Stomach (tissue), 9 donors: ENCODE results near the gene DIPK1B. TPM values are rescaled to one million over a fixed set of nuclear protein-coding genes. Genes with fewer than 3 reads are reported as not detected.

Experiments
- DNase-seq, 2 donors: peaks; one replicate each; pipeline versions ENCODE4 v3.0.0 to v3.0.0-alpha.2; 2013 to 2019
- H3K27ac ChIP-seq, 5 donors: fragments of 200-600 bp in 4 of 5; sonication (generic) in 4 of 5; one replicate each; pipeline ENCODE4 v1.5.1; 2013 to 2019; ENCODE audit warnings: mild to moderate bottlenecking in 1 of 5, moderate library complexity in 1 of 5
- H3K27me3 ChIP-seq, 3 donors: fragments of 200-600 bp; sonication (generic); one replicate each; pipeline ENCODE4 v1.5.1; 2017 to 2019; ENCODE audit warnings: mixed run types in 1 of 3
- H3K36me3 ChIP-seq, 4 donors: fragments of 200-600 bp; sonication (generic); 1 replicate in 3 of 4; 2 replicates in 1 of 4; pipeline ENCODE4 v1.5.1; 2016 to 2019
- H3K4me1 ChIP-seq, 4 donors: fragments of 200-600 bp; sonication (generic); one replicate each; pipeline ENCODE4 v1.5.1; 2016 to 2019
- H3K4me3 ChIP-seq, 4 donors: fragments of 200-600 bp; sonication (generic) in 3 of 4; one replicate each; pipeline ENCODE4 v1.5.1; 2016 to 2019; ENCODE audit warnings: mild to moderate bottlenecking in 1 of 4
- H3K9me3 ChIP-seq, 4 donors: fragments of 200-600 bp; sonication (generic); one replicate each; pipeline ENCODE4 v1.5.1; 2016 to 2019
- EP300 ChIP-seq: sonication (generic); formaldehyde crosslinking; IDR thresholded peaks from one replicate; pipeline ENCODE4 v1.6.1; 2017; ENCODE audit warnings: antibody characterized with exemption
- POLR2A ChIP-seq, 4 donors: fragments of 450-650 bp; IDR thresholded peaks; one replicate each; pipeline ENCODE4 v1.6.1; 2016; ENCODE audit warnings: antibody characterized with exemption in 4 of 4, control low read depth in 2 of 4, mild to moderate bottlenecking in 1 of 4, moderate library complexity in 1 of 4
- POLR2AphosphoS5 ChIP-seq, 3 donors: sonication (generic); formaldehyde crosslinking; IDR thresholded peaks; one replicate each; pipeline ENCODE4 v1.6.1; 2016; ENCODE audit warnings: antibody characterized with exemption in 3 of 3
- whole genome bisulfite sequencing, 5 donors: extraction: QIAGEN DNeasy Blood & Tissue Kit in 3 of 5; methylation state at CpG; one replicate each; pipeline versions ENCODE4 v1.1.5 to v1.1.7; 2013 to 2018; 5-methylcytosine and 5-hydroxymethylcytosine counted together
- intact Hi-C: fragments of 100-400 bp; cut with DNase I; formaldehyde crosslinking; loops from one replicate; pipeline ENCODE4 v1.15.1; 2023; ENCODE audit warnings: low total_unique reads
- polyA plus RNA-seq, 3 donors: library from polyadenylated mRNA; stranded (reverse); fragments of 200-250 nt; gene quantifications; one replicate each; pipeline ENCODE4 v1.2.3, GENCODE V29; 2013
- total RNA-seq, 5 donors: library from RNA; depleted of rRNA; stranded (reverse); fragments of >200 nt; gene quantifications; one replicate each; pipeline versions ENCODE4 v1.1.0 to v1.2.3, GENCODE V29; 2014 to 2016
- TF ChIP-seq, protein P1 (sequence below), 7 experiments: fragments of 450-650 bp in 4 of 7; fragments of 200-600 bp in 3 of 7; sonication (generic) in 3 of 7; IDR thresholded peaks; one replicate each; pipeline ENCODE4 v1.5.1; 2016 to 2019; ENCODE audit warnings: antibody characterized with exemption in 7 of 7, control low read depth in 2 of 7, mild to moderate bottlenecking in 1 of 7
- donor health status: healthy with polysubstance abuse.
- donor health status: Bipolar disorder and iron deficiency.
- donor health status: healthy.

The DIPK1B gene
- total and polyA plus RNA-seq, 8 donors: 0.45 to 10.4 (median 4.0) TPM; not detected in 1

DNA sequence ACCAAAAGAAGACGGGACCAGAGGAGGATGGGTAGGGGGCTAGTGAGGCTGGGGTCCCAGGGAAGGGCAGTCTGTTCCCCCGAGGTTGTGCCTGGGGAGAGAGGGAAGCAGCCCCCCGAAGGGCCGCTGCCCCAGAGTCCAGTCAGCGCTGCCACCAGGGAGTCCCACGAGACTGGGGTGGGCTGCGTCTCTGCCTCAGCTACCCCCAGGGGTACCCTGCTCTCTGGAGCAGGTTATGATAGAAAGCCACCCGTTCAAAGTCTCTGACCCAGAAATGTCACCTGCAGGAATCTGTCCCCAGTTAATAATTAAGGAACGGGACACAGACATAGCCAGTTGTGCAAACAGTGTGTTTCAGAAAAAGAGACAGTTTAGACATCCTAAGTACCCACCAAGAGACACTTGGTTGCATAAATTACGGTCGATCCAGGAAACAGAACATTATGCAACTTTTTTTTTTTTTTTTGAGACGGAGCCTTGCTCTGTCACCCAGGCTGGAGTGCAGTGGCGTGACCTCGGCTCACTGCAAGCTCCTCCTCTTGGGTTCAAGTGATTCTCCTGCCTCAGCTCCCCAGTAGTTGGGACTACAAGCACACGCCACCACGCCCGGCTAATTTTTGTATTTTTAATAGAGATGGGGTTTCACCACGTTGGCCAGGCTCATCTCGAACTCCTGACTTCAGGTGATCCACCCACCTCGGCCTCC lies 14.4 kb upstream of the DIPK1B start:
- intact Hi-C loops: no loop called here
- Histone ChIP-seq H3K4me3 (no peak overlapping the region), H3K27ac (peak overlapping the region in 1 of 5 donors; percentile 46), H3K9me3 (no peaks in the 10 kb centered on the region), H3K27me3 (peaks cover 0 to 32% (median 4%) of the 10 kb centered on the region in 3 donors), H3K4me1 (peaks cover 48 to 59% (median 55%) of the 10 kb centered on the region in 4 donors), H3K36me3 (no peaks in the 10 kb centered on the region)
- DNase-seq: no peak
- TF ChIP-seq, protein P1, sequence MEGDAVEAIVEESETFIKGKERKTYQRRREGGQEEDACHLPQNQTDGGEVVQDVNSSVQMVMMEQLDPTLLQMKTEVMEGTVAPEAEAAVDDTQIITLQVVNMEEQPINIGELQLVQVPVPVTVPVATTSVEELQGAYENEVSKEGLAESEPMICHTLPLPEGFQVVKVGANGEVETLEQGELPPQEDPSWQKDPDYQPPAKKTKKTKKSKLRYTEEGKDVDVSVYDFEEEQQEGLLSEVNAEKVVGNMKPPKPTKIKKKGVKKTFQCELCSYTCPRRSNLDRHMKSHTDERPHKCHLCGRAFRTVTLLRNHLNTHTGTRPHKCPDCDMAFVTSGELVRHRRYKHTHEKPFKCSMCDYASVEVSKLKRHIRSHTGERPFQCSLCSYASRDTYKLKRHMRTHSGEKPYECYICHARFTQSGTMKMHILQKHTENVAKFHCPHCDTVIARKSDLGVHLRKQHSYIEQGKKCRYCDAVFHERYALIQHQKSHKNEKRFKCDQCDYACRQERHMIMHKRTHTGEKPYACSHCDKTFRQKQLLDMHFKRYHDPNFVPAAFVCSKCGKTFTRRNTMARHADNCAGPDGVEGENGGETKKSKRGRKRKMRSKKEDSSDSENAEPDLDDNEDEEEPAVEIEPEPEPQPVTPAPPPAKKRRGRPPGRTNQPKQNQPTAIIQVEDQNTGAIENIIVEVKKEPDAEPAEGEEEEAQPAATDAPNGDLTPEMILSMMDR (IDR thresholded peaks at IDR 0.05): no peak
- no peak for TF ChIP-seq POLR2AphosphoS5 (IDR thresholded peaks at IDR 0.05)
- TF ChIP-seq EP300: no peak
- TF ChIP-seq POLR2A (IDR thresholded peaks at IDR 0.05): no peak
- 54 to 65% (median 59%) methylated on average over 19 to 20 of the region's 20 CpGs for WGBS, 5 donors

DNA sequence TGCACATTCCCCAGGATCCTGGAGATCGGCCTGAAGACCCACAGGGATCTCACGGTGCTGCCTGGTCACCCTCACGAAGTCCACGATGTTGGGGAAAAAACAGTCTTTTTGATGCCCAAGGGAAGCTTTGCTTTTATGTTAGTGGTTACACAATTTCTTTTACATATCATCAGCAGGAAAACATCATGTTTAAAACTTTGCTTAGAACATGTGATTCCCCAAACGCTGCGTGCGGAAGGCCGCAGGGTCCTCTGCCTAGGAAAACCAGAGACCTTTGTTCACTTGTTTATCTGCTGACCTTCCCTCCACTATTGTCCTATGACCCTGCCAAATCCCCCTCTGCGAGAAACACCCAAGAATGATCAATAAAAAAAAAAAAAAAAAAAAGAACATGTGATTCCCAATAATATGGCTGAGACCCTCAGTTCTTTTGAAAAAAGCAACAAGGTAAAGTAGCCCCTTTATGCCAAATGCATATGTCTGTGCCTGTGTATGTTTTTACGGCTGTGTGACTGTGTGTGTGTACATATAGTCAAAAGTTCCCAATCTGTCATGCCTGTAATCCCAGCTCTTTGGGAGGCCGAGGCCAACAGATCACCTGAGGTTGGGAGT lies 13.6 kb upstream of the DIPK1B start:
- Histone ChIP-seq H3K36me3 (no peaks in the 10 kb centered on the region), H3K27ac (no peak overlapping the region), H3K9me3 (no peaks in the 10 kb centered on the region), H3K4me1 (peaks cover 41 to 52% (median 47%) of the 10 kb centered on the region in 4 donors), H3K4me3 (no peak overlapping the region), H3K27me3 (peaks cover 0 to 32% (median 4%) of the 10 kb centered on the region in 3 donors)
- intact Hi-C loops: no loop called here
- WGBS, 5 donors: 86 to 92% (median 88%) methylated on average over 10 to 11 of the region's 11 CpGs
- TF ChIP-seq POLR2AphosphoS5 (IDR thresholded peaks at IDR 0.05): no peak
- TF ChIP-seq POLR2A (IDR thresholded peaks at IDR 0.05): no peak
- TF ChIP-seq EP300: no peak
- TF ChIP-seq, protein P1 (IDR thresholded peaks at IDR 0.05): no peak
- no peak for DNase-seq

DNA sequence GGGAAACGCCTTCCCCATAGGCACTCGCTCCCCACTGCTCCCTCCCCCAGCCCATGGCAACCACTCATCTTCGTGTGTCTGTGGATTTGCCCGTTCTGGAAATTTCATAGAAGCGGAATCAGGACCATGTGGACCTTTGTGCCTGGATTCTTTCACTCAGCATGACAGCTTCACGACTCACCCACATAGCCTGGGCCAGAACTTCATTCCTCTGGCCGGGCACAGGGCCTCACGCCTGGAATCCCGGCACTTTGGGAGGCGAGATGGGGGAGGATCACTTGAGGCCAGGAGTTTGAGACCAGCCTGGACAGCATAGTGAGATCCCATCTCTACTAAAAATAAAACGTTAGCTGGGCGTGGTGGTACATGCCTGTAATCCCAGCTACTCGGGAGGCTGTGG lies 12.1 kb upstream of the DIPK1B start:
- WGBS, 5 donors: 64 to 84% (median 72%) methylated on average over 13 of the region's 13 CpGs

DNA sequence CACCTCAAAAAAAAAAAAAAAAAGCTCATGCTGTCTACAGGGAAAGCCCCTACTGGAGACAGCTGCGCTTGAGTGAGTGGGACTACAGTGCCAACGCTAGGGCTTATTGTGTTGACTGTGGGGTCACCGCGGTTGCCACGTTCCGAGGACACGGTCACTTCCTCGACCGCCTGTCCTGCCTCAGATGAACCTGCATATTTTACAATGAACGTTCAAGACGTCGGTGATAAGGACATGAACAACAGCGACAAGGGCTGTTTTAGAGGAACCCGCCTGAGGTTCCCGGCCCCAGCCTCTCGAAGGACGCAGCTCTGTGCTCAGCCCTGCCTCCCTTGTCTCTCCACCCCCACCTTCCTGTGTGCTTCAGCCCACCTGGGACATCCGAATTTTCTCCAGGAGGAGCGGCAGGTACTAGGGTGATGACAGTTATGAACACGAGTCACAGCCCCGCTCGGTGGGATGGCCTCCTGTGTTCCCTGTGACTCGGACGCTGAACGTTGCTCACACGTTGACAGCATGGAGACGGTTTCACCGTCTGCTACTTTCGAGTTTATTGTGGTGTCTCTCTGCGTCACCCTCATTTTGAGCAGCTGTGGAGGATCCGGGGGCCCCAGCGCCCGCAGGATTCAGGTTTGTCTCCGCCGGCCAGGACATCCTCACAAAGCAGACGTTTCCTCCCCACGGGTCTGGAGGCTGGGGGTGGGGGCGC lies 11.3 kb upstream of the DIPK1B start:
- Histone ChIP-seq H3K27me3 (peaks cover 0 to 32% (median 4%) of the 10 kb centered on the region in 3 donors), H3K4me1 (peaks cover 22 to 28% (median 25%) of the 10 kb centered on the region in 4 donors), H3K4me3 (peak overlapping the region in 1 of 4 donors; percentile 5), H3K9me3 (no peaks in the 10 kb centered on the region), H3K36me3 (no peaks in the 10 kb centered on the region), H3K27ac (no peak overlapping the region)
- intact Hi-C loops: no loop called here
- TF ChIP-seq POLR2A (IDR thresholded peaks at IDR 0.05) (no peak), POLR2AphosphoS5 (IDR thresholded peaks at IDR 0.05) (no peak), EP300 (no peak)
- TF ChIP-seq, protein P1 (IDR thresholded peaks at IDR 0.05): no peak
- WGBS, 5 donors: 15 to 33% (median 28%) methylated on average over 38 of the region's 38 CpGs
- peak in 1 of 2 donors; percentile 62 for DNase-seq

More for the DNA sequence above, 12.1 kb upstream of the DIPK1B start:
- no peak for DNase-seq
- TF ChIP-seq, protein P1 (IDR thresholded peaks at IDR 0.05): no peak
- peak in 1 of 3 donors; percentile 30 for TF ChIP-seq POLR2AphosphoS5 (IDR thresholded peaks at IDR 0.05)
- TF ChIP-seq POLR2A (IDR thresholded peaks at IDR 0.05): no peak
- no peak for TF ChIP-seq EP300
- Histone ChIP-seq H3K27ac (no peak overlapping the region), H3K9me3 (no peaks in the 10 kb centered on the region), H3K27me3 (peaks cover 0 to 32% (median 4%) of the 10 kb centered on the region in 3 donors), H3K4me3 (no peak overlapping the region), H3K36me3 (no peaks in the 10 kb centered on the region), H3K4me1 (peaks cover 29 to 36% (median 33%) of the 10 kb centered on the region in 4 donors)
- intact Hi-C loops: no loop called here
